GM12878 (cell line): Measurements from ENCODE around the gene CNTNAP5. TPM values are rescaled to one million over a fixed set of nuclear protein-coding genes. Genes with fewer than 3 reads are reported as not detected.
A peak's percentile ranks its signal among the peaks of the same experiment; 100 is the strongest.

Experiments used
- ATAC-seq: fragments of 200-7000 bp; cut with Tn5 transposase; 3 replicates; pipeline ENCODE4 v1.9.1; 2020; ENCODE audit warnings: mild to moderate bottlenecking, moderate library complexity
- BruUV-seq: library from RNA; stranded (reverse); fragments of 400-500 nt; replicated peaks from 2 replicates; lab custom pipeline; 2021; lab: Mats Ljungman, UMichigan
- CTCF ChIA-PET: fragments of 300-600 bp; sonication (Branson Sonifier 250); formaldehyde crosslinking; extraction: SDS; loops from one replicate; lab custom pipeline; 2021; ENCODE audit warnings: inconsistent platforms; lab: Yijun Ruan, JAX
- POLR2A ChIA-PET: fragments of 350-600 bp; formaldehyde crosslinking; extraction: SDS; loops from one replicate; lab custom pipeline; 2021; ENCODE audit warnings: inconsistent platforms; lab: Charles Lee
- RAD21 ChIA-PET: fragments of 300-600 bp; sonication (Branson Sonifier 250); formaldehyde crosslinking; loops from one replicate; lab custom pipeline; 2023; ENCODE audit warnings: antibody characterized with exemption; ENCODE audit not compliant: unreplicated experiment; lab: Charles Lee
- SMC1A ChIA-PET: fragments of 300-600 bp; sonication (Branson Sonifier 250); formaldehyde crosslinking; loops from one replicate; lab custom pipeline; 2023; ENCODE audit not compliant: unreplicated experiment, uncharacterized antibody; lab: Charles Lee
- DNase-seq: peaks from one replicate; pipeline ENCODE4 v3.0.0-alpha.2; 2011; ENCODE audit warnings: low read depth, low spot score
- FAIRE-seq: peaks from 3 replicates; lab custom pipeline; 2011; peaks lifted over from hg19 to GRCh38; lab: Jason Lieb, UNC
- H2AFZ ChIP-seq: 2 replicates; pipeline ENCODE4 v1.6.0; 2011; ENCODE audit warnings: low read depth, low read length, control low read depth; ENCODE audit not compliant: control insufficient read depth
- H3K27ac ChIP-seq: 2 replicates; pipeline ENCODE4 v1.5.1; 2011; ENCODE audit warnings: control low read depth; ENCODE audit not compliant: control insufficient read depth, insufficient read depth
- H3K27me3 ChIP-seq, 2 experiments: replicated peaks in 1 of 2; 2 replicates each; pipeline versions ENCODE4 v1.6.0 to v1.6.1; 2011; ENCODE audit warnings: low read length in 1 of 2; ENCODE audit not compliant: control insufficient read depth in 2 of 2, insufficient read depth in 2 of 2
- H3K36me3 ChIP-seq, 2 experiments: 2 replicates each; pipeline ENCODE4 v1.5.1; 2011; ENCODE audit warnings: low read length in 1 of 2; ENCODE audit not compliant: control insufficient read depth in 2 of 2, insufficient read depth in 2 of 2
- H3K4me1 ChIP-seq: 2 replicates; pipeline ENCODE4 v1.6.1; 2011; ENCODE audit warnings: mild to moderate bottlenecking, low read length, moderate library complexity, mixed read lengths; ENCODE audit not compliant: control insufficient read depth, insufficient read depth
- H3K4me2 ChIP-seq: 2 replicates; pipeline ENCODE4 v1.6.0; 2011; ENCODE audit warnings: control low read depth; ENCODE audit not compliant: control insufficient read depth, insufficient read depth
- H3K4me3 ChIP-seq: fragments of 200-600 bp; sonication (generic); 2 replicates; pipeline ENCODE4 v1.5.1; 2016
- H3K79me2 ChIP-seq: 2 replicates; pipeline ENCODE4 v1.6.0; 2011; ENCODE audit warnings: low read length; ENCODE audit not compliant: control insufficient read depth, insufficient read depth
- H3K9ac ChIP-seq: 2 replicates; pipeline ENCODE4 v1.8.0; 2011; ENCODE audit warnings: low read length, control low read depth, mixed read lengths; ENCODE audit not compliant: control insufficient read depth, insufficient read depth
- H3K9me3 ChIP-seq: replicated peaks from 3 replicates; pipeline ENCODE4 v1.5.1; 2011; ENCODE audit warnings: mild to moderate bottlenecking, low read length; ENCODE audit not compliant: control insufficient read depth, insufficient read depth
- H4K20me1 ChIP-seq: 2 replicates; pipeline ENCODE4 v1.6.0; 2011; ENCODE audit not compliant: control insufficient read depth, insufficient read depth
- CEBPB ChIP-seq, 2 experiments: fragments of 150-350 bp in 1 of 2; IDR thresholded peaks; 2 replicates each; pipeline ENCODE4 v1.6.1; 2012 to 2014; ENCODE audit warnings: low read depth in 2 of 2, low read length in 2 of 2, borderline replicate concordance in 1 of 2, inconsistent platforms in 1 of 2
- E2F4 ChIP-seq: IDR thresholded peaks from 2 replicates; pipeline ENCODE4 v1.6.1; 2012; ENCODE audit warnings: low read depth, low read length, improper control_type of control experiment
- GATAD2B ChIP-seq: fragments of 450-650 bp; conservative IDR thresholded peaks from 2 replicates; pipeline ENCODE4 v1.6.1; 2017; ENCODE audit warnings: low read depth, mild to moderate bottlenecking, moderate library complexity
- REST ChIP-seq: IDR thresholded peaks from 2 replicates; pipeline ENCODE4 v1.6.1; 2012; ENCODE audit warnings: mild to moderate bottlenecking, low read depth, low read length
- SIN3A ChIP-seq: IDR thresholded peaks from 2 replicates; pipeline ENCODE4 v1.6.1; 2012; ENCODE audit warnings: low read depth, low read length, improper control_type of control experiment
- SIX5 ChIP-seq: IDR thresholded peaks from 2 replicates; pipeline ENCODE4 v1.6.1; 2011; ENCODE audit warnings: mild to moderate bottlenecking, low read depth, low read length, moderate library complexity; ENCODE audit not compliant: severe bottlenecking
- SMC3 ChIP-seq: IDR thresholded peaks from 2 replicates; pipeline ENCODE4 v1.6.1; 2011; ENCODE audit warnings: low read length, improper control_type of control experiment, borderline replicate concordance
- TCF12 ChIP-seq: IDR thresholded peaks from 2 replicates; pipeline ENCODE4 v1.6.1; 2011; ENCODE audit warnings: low read depth, mild to moderate bottlenecking, low read length
- YY1 ChIP-seq: IDR thresholded peaks from 2 replicates; pipeline ENCODE4 v1.6.1; 2011; ENCODE audit warnings: low read depth, mild to moderate bottlenecking, low read length
- WGBS: methylation state at CpG from one replicate; pipeline ENCODE4 v1.1.6; 2016; ENCODE audit warnings: low lambda C conversion rate; ENCODE audit not compliant: insufficient replicate concordance, insufficient coverage; ENCODE audit errors: missing lambda C conversion rate; 5-methylcytosine and 5-hydroxymethylcytosine counted together
- in situ Hi-C: fragments of 300-500 bp; cut with MboI; formaldehyde crosslinking; loops from 9 replicates; pipeline ENCODE4 v1.14.3; 2018; ENCODE audit warnings: mixed read lengths
- intact Hi-C: fragments of 100-400 bp; cut with micrococcal nuclease; formaldehyde crosslinking; loops from one replicate; pipeline ENCODE4 v1.14.2; 2022; ENCODE audit not compliant: unreplicated experiment
- polyA plus RNA-seq, 11 experiments: library from polyadenylated mRNA; depleted of rRNA in 4 of 11; unstranded in 6 of 11; stranded (reverse) in 5 of 11; fragments of >200 nt; fragmentation: Nextera tagmentation in 4 of 11; fragmentation: Illumina TruSeq in 1 of 11; extraction: Ambion mirVana in 4 of 11; extraction: Trizol in 1 of 11; gene quantifications; 1 replicate in 1 of 11; 2 replicates in 10 of 11; pipeline versions ENCODE4 v1.2.1 to v1.2.3, GENCODE V29; 2011 to 2016; ENCODE audit warnings: inconsistent platforms in 2 of 11, missing spikeins in 2 of 11, low read depth in 1 of 11
- total RNA-seq, 4 experiments: library from RNA; depleted of rRNA in 3 of 4; stranded (reverse); fragments of >200 nt in 3 of 4; fragmentation: Illumina TruSeq in 1 of 4; extraction: Trizol in 1 of 4; gene quantifications; 2 replicates each; pipeline versions ENCODE4 v1.2.1 to v1.2.3, GENCODE V29; 2013 to 2021

The CNTNAP5 gene
- total and polyA plus RNA-seq, 10 of the 15 experiments (the other 5 are each of a cell fraction or from before 2014, with no cell fraction given): not detected

- in situ Hi-C loops: no loop called here
- 20% methylated on average over 2 of the region's 2 CpGs for WGBS
- H3K4me1 ChIP-seq: no peaks in the 10 kb centered on the region
Observed at GRCh38 chr2:124426625-124427024, 401.5 kb downstream of the CNTNAP5 start.

GRCh38 chr2:124437811-124438210, 412.7 kb downstream of the CNTNAP5 start:
- no peaks in the 10 kb centered on the region for H3K79me2 ChIP-seq
- H3K27me3 ChIP-seq: no peaks in the 10 kb centered on the region
- ChIA-PET SMC1A (no interaction called here), POLR2A (no interaction called here)
- H3K9ac ChIP-seq: no peak overlapping the region
- ATAC-seq (no peak), FAIRE-seq (no peak)
- no peak overlapping the region for H3K27ac ChIP-seq
- TF ChIP-seq REST (peak; percentile 71), CEBPB (IDR thresholded peaks at IDR 0.05; ENCODE audit: borderline replicate concordance in 1 of 2, low read depth in 2 of 2, low read length in 2 of 2) (no peak)
- TF ChIP-seq, all 136 proteins: peak for 1
- Histone ChIP-seq H2AFZ (no peak overlapping the region), H3K36me3 (no peaks in the 10 kb centered on the region), H4K20me1 (no peaks in the 10 kb centered on the region), H3K9me3 (no peaks in the 10 kb centered on the region), H3K4me1 (no peaks in the 10 kb centered on the region), H3K4me3 (no peak overlapping the region), H3K4me2 (no peak overlapping the region)
- ChIA-PET RAD21 (no interaction called here), CTCF (no interaction called here)
- intact Hi-C loops (no loop called here), in situ Hi-C loops (no loop called here)
- WGBS: 13% methylated on average over 1 of the region's 1 CpG
- no TSS peak for BruUV-seq
- no peak for DNase-seq

More at GRCh38 chr2:124426625-124427024, 401.5 kb downstream of the CNTNAP5 start:
- POLR2A ChIA-PET: no interaction called here
- no TSS peak for BruUV-seq
- no peak for TF ChIP-seq TCF12
- no peak for TF ChIP-seq GATAD2B
- TF ChIP-seq SMC3: no peak
- no peak for TF ChIP-seq YY1
- TF ChIP-seq E2F4: no peak
- TF ChIP-seq SIN3A: no peak
- no peak for TF ChIP-seq SIX5
- TF ChIP-seq, all 136 proteins: peak for 0
- Histone ChIP-seq H3K27me3 (no peaks in the 10 kb centered on the region), H3K36me3 (no peaks in the 10 kb centered on the region), H3K4me3 (no peak overlapping the region), H3K27ac (no peak overlapping the region), H4K20me1 (no peaks in the 10 kb centered on the region), H3K9ac (no peak overlapping the region), H3K4me2 (no peak overlapping the region), H2AFZ (no peak overlapping the region), H3K79me2 (no peaks in the 10 kb centered on the region), H3K9me3 (no peaks in the 10 kb centered on the region)
- DNase-seq: no peak
- ChIA-PET RAD21 (no interaction called here), CTCF (interaction anchor here (0.9 kb wide), 1 partner anchor 78 kb away, joined by 3 read pairs; no protein-coding TSS in a partner anchor), SMC1A (no interaction called here)
- no peak for ATAC-seq
- intact Hi-C loops: no loop called here
- FAIRE-seq: no peak
